Breast epithelium (tissue), 3 donors: ENCODE data around the gene ST7.

Experiments
- CTCF ChIP-seq, 3 donors: fragments of 450-650 bp; IDR thresholded peaks; one replicate each; pipeline ENCODE4 v1.5.1; 2016 to 2017; ENCODE audit warnings: antibody characterized with exemption in 3 of 3, mild to moderate bottlenecking in 3 of 3, moderate library complexity in 3 of 3
- POLR2A ChIP-seq: fragments of 450-650 bp; IDR thresholded peaks from one replicate; pipeline ENCODE4 v1.6.1; 2016; ENCODE audit warnings: antibody characterized with exemption, mild to moderate bottlenecking, moderate library complexity

GRCh38 chr7:116910383-116910782 is 42.9 kb upstream of the ST7 start:
- TF ChIP-seq CTCF (IDR thresholded peaks at IDR 0.05) (no peak), POLR2A (no peak)
